Activated T-cell treated with anti-CD3 and anti-CD28 coated beads for 4 hours (primary cell): ENCODE measurements around the gene VANGL2.

Experiments
- DNase-seq: peaks from one replicate; pipeline ENCODE4 v3.0.0-alpha.2; 2020

The VANGL2 gene

GRCh38 chr1:160466961-160467360 is 66.6 kb downstream of the VANGL2 start:
- no peak for DNase-seq

GRCh38 chr1:160467576-160467975 is 67.2 kb downstream of the VANGL2 start:
- no peak for DNase-seq

- no peak for DNase-seq
Measured at GRCh38 chr1:160471253-160471652, 70.9 kb downstream of the VANGL2 start.

GRCh38 chr1:160472112-160472511 is 71.7 kb downstream of the VANGL2 start:
- no peak for DNase-seq

- DNase-seq: no peak
Measured at GRCh38 chr1:160474392-160475242, 74.3 kb downstream of the VANGL2 start.
